Motor neuron (in vitro differentiated cells): ENCODE data around the gene TMEM229B. TPM values are rescaled to one million over a fixed set of nuclear protein-coding genes. Genes with fewer than 3 reads are reported as not detected.
A peak's percentile ranks its signal among the peaks of the same experiment; 100 is the strongest.

ENCODE experiments used
- ATAC-seq, 8 experiments: fragments of 200-7000 bp; cut with Tn5 transposase; replicated peaks in 6 of 8; 2 replicates each; pipeline ENCODE4 v1.8.0; 2021; ENCODE audit warnings: mild to moderate bottlenecking in 8 of 8, moderate library complexity in 8 of 8
- H3K27ac ChIP-seq, 2 donors: fragments of 250-450 bp; sonication (Bioruptor Pico); 2 replicates each; pipeline ENCODE4 v1.9.0; 2021; ENCODE audit warnings: antibody characterized with exemption in 2 of 2, mild to moderate bottlenecking in 2 of 2, moderate library complexity in 1 of 2
- H3K4me1 ChIP-seq, 2 donors: fragments of 250-450 bp; sonication (Bioruptor Pico); replicated peaks in 1 of 2; 2 replicates each; pipeline ENCODE4 v1.6.1; 2021; ENCODE audit warnings: antibody characterized with exemption in 2 of 2, mild to moderate bottlenecking in 2 of 2, moderate library complexity in 1 of 2
- H3K4me3 ChIP-seq, 5 donors: fragments of 250-450 bp; sonication (Bioruptor Pico); 2 replicates each; pipeline ENCODE4 v1.9.0; 2021; ENCODE audit warnings: antibody characterized with exemption in 5 of 5, mild to moderate bottlenecking in 5 of 5, moderate library complexity in 4 of 5
- WGBS, 10 experiments: fragments of 450-650 bp; shearing (Covaris generic); methylation state at CpG; one replicate each; pipeline ENCODE4 v1.0.0; 2022; 5-methylcytosine and 5-hydroxymethylcytosine counted together
- in situ Hi-C, 9 experiments: fragments of 400-800 bp; cut with MboI; loops; one replicate each; pipeline ENCODE4 v1.15.0; 2021; ENCODE audit warnings: low sequenced_read_pairs in 9 of 9, low pct_unique_long_range_greater_than_20kb in 2 of 9; ENCODE audit not compliant: unreplicated experiment in 9 of 9
- total RNA-seq, 8 experiments: library from RNA; unstranded; fragments of 300-600 nt; gene quantifications; 2 replicates each; pipeline versions ENCODE4 v1.2.3 to v1.2.4, GENCODE V29; 2022

Gene TMEM229B
- total RNA-seq, 8 experiments from 2014 or later = 0.38 to 13.3 (median 0.93) TPM

DNA sequence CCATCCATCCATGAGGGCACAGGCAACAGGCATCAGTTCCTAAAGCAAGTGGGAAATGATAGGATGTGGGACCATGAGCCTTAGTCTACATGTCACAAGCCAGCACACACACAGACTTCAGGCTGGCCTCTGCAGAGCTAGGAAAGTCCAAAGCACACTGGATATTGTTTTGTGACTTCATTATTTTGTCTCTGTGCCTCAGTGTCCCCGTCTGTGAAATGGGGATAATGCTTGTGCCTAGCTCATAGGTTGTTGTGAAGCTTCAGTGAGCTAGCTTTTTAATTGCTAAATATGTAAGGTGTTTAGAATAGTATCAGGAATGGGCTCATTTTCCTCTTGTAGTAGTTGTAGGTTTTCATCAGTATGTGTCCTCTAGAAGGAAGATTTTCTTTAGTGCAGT lies 49.6 kb downstream of the TMEM229B start:
- in situ Hi-C loops = loop anchor here in 1 of 9 experiments (25.0 kb wide), 1 partner anchor 248 kb away; the partner anchor contains the start of gene RDH11
- no peak overlapping the region for H3K27ac ChIP-seq
- H3K4me1 ChIP-seq = no peaks in the 10 kb centered on the region
- no peak overlapping the region for H3K4me3 ChIP-seq
- ATAC-seq = no peak
- WGBS, 10 experiments = 0 to 80% (median 80%) methylated on average over 1 of the region's 1 CpG; no CpG with 5 or more reads in 7 of the 10 experiments

- WGBS, 10 experiments = 30 to 100% (median 64%) methylated on average over 1 to 4 of the region's 10 CpGs; no CpG with 5 or more reads in 2 of the 10 experiments
- in situ Hi-C loops = loop anchor here in 1 of 9 experiments (25.0 kb wide), 1 partner anchor 251 kb away; the partner anchor contains the start of gene RDH11
- H3K27ac ChIP-seq = no peak overlapping the region
Measured at GRCh38 chr14:67436006-67436866, 52.3 kb downstream of the TMEM229B start.

DNA sequence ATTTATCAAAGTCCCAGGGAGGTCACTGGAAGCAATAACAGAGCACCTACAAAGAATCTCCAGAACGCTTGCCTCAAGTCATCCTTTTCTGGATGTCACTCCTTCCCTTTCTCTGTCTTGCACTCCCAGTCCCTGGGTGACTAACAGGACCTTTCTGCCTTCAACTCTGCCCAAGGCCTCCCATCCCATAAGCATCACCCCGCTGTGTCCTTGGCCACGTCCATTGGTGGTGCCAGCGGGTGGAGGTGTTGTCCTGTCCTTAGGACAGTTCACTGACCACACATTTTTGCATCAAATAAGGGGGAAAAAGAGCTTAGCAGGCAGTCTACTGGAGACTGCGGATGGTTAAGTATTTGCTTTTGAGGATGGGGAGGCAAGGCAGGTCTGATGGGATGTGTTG lies 52.9 kb downstream of the TMEM229B start:
- Histone ChIP-seq H3K27ac (no peak overlapping the region), H3K4me1 (peaks cover 0 to 9% of the 10 kb centered on the region in 2 donors), H3K4me3 (no peak overlapping the region)
- in situ Hi-C loops = loop anchor here in 1 of 9 experiments (25.0 kb wide), 1 partner anchor 252 kb away; the partner anchor contains the start of gene RDH11
- WGBS, 10 experiments = 57 to 100% (median 93%) methylated on average over 2 to 5 of the region's 5 CpGs; no CpG with 5 or more reads in 4 of the 10 experiments
- ATAC-seq = no peak

More at GRCh38 chr14:67436006-67436866, 52.3 kb downstream of the TMEM229B start:
- H3K4me1 ChIP-seq = peaks cover 0 to 9% of the 10 kb centered on the region in 2 donors
- peak in 2 of 8 experiments; percentile 14 to 22 for ATAC-seq
- no peak overlapping the region for H3K4me3 ChIP-seq

DNA sequence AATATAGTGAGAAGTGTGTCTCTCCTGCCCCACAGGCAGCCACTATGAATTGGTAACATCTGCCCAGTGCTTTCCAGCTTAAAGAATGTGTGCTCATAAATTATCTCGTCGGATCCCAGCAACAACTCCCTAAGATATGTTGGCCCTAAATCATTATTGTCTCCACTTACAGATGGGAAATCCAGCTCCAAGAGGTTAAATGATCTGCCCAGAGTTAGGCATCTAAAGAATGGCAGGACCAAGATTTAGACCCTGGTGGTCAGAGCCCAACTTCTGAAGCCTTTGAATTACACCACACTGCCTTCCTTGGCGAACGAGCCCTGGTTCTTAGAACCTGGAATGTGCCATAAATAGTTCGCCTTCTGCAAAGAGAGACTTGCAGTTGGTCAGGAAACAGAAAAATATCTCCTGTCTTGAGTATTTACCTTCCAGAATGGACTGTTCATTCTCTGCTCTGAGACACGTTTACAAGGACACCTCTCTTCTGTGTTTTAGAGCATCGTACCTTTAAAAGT lies 56.4 kb downstream of the TMEM229B start:
- 0 to 100% (median 38%) methylated on average over 1 to 7 of the region's 7 CpGs; no CpG with 5 or more reads in 1 of the 10 experiments for WGBS, 10 experiments
- in situ Hi-C loops = loop anchor here in 1 of 9 experiments (25.0 kb wide), 1 partner anchor 255 kb away; the partner anchor contains the start of gene RDH11
- Histone ChIP-seq H3K4me3 (no peak overlapping the region), H3K27ac (no peak overlapping the region), H3K4me1 (peaks cover 0 to 11% of the 10 kb centered on the region in 2 donors)
- ATAC-seq = peak in 5 of 8 experiments; percentile 24 to 79 (median 68)

DNA sequence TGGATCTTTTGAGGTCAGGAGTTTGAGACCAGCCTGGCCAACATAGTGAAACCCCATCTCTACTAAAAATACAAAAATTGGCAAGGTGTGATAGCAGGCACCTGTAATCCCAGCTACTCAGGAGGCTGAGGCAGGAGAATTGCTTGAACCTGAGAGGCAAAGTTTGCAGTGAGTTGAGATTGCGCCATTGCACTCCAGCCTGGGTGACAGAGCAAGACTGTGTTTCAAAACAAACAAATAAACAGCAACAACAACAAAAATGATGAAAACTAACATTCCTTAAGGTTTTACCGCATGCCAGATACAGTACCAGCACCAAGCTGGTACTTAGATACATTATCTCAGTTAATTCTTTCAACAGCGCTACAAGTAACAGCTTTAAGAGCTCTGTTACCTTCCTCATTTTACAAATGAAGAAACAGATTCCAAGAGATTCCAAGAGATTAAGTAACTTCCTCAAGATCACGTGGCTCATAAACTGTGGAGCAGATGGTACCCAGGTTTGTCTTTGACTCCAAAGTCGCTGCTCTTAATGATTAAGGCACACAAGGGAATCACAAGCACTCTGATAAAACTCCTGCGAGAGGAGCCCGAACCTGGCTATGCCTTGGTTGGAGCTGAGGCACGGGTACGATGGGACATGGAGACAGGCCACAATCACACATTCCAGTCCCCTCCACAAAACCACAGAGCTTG lies 58.9 kb downstream of the TMEM229B start:
- no peak overlapping the region for H3K27ac ChIP-seq
- peaks cover 0 to 11% of the 10 kb centered on the region in 2 donors for H3K4me1 ChIP-seq
- WGBS, 10 experiments = 39 to 100% (median 71%) methylated on average over 1 to 7 of the region's 9 CpGs; no CpG with 5 or more reads in 2 of the 10 experiments
- no peak overlapping the region for H3K4me3 ChIP-seq
- in situ Hi-C loops = loop anchor here in 1 of 9 experiments (25.0 kb wide), 1 partner anchor 258 kb away; the partner anchor contains the start of gene RDH11
- ATAC-seq = no peak

DNA sequence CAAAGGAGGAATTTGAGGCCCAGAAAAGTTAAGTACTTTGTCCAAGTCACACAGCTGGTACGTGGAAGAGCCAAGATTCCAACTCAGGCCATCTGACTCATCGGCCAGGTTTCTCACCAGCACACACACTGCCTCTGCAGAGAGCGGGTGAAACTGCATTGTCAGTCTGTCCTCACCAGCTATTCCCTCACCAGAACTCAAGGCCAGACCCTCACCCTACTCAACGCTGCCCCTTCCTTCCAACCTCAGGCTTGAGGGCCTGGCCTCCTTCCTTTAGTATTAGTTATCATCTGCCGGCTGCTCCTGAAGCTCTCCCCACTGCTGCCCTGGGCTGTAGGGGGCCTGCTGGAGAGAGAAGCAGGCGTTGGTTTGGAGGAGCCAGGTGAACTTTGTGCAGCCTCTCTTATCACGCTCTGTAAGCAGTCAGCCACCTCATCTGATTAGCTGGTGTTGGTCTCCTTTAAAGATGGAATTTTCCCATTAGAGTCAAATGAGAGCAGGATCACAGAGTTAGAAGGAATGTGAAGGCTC lies 60.0 kb downstream of the TMEM229B start:
- H3K4me1 ChIP-seq = peaks cover 0 to 11% of the 10 kb centered on the region in 2 donors
- in situ Hi-C loops = loop anchor here in 1 of 9 experiments (25.0 kb wide), 1 partner anchor 259 kb away; the partner anchor contains the start of gene RDH11
- WGBS, 10 experiments = 55 to 100% (median 91%) methylated on average over 1 to 6 of the region's 7 CpGs; no CpG with 5 or more reads in 4 of the 10 experiments
- peak in 2 of 8 experiments; percentile 31 to 57 for ATAC-seq
- no peak overlapping the region for H3K4me3 ChIP-seq
- no peak overlapping the region for H3K27ac ChIP-seq

- Histone ChIP-seq H3K4me1 (peaks cover 0 to 4% of the 10 kb centered on the region in 2 donors), H3K27ac (no peak overlapping the region), H3K4me3 (no peak overlapping the region)
- ATAC-seq = peak; percentile 82 to 94 (median 90)
- 7 to 100% (median 51%) methylated on average over 1 to 11 of the region's 30 CpGs; no CpG with 5 or more reads in 5 of the 10 experiments for WGBS, 10 experiments
- in situ Hi-C loops = loop anchor here in 1 of 9 experiments (25.0 kb wide), 1 partner anchor 260 kb away; the partner anchor contains the start of gene RDH11
Measured at GRCh38 chr14:67426983-67427606, 61.4 kb downstream of the TMEM229B start.

DNA sequence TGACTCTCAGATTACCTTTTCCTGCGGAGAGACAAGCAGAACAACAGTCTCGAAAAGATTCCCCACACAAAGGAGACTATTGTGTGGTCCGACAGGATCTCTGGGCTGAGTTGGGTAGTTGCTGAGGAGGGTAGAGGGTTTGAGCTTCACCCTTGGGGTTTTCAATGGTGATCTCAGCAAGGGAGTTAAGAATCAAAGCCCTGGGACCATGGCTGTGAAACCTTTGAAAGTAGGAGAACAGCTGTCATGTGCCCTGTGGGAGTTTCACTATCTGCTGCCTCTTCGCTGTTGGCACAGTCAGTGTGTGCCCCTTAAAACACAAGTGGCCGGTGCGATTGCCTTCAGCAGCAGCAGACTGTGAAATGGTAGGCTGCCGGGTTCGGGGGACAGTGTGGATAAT lies 62.4 kb downstream of the TMEM229B start:
- peaks cover 0 to 2% of the 10 kb centered on the region in 2 donors for H3K4me1 ChIP-seq
- H3K4me3 ChIP-seq = no peak overlapping the region
- in situ Hi-C loops = loop anchor here in 1 of 9 experiments (25.0 kb wide), 1 partner anchor 261 kb away; the partner anchor contains the start of gene RDH11
- no peak overlapping the region for H3K27ac ChIP-seq
- ATAC-seq = no peak
- WGBS, 10 experiments = 38 to 100% (median 73%) methylated on average over 1 to 5 of the region's 8 CpGs; no CpG with 5 or more reads in 4 of the 10 experiments

- Histone ChIP-seq H3K4me3 (no peak overlapping the region), H3K4me1 (peaks cover 0 to 2% of the 10 kb centered on the region in 2 donors), H3K27ac (no peak overlapping the region)
- in situ Hi-C loops = loop anchor here in 1 of 9 experiments (25.0 kb wide), 1 partner anchor 262 kb away; the partner anchor contains the start of gene RDH11
- no peak for ATAC-seq
- WGBS, 10 experiments = 78 to 100% (median 85%) methylated on average over 1 to 3 of the region's 4 CpGs; no CpG with 5 or more reads in 4 of the 10 experiments
Measured at GRCh38 chr14:67425608-67426007, 62.9 kb downstream of the TMEM229B start.

DNA sequence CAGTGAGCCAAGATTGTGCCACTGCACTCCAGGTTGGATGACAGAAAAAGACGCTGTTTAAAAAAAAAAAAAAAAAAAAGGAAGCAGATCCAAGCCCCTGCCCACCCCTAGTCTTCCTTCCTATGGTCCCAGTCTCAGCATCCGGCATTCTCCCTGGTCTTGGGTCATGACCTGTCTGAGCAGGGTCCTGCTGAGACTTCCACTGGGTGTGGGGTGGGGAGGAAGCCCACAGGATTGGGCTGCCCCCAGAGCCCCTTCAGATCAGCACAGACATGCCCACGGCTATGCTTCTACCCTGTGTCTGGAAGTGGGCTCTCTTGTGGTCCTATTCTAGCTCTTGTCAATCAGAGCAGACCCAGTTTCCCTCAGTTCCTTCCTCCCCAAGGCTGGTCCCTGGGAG lies 64.0 kb downstream of the TMEM229B start:
- in situ Hi-C loops = no loop called here

DNA sequence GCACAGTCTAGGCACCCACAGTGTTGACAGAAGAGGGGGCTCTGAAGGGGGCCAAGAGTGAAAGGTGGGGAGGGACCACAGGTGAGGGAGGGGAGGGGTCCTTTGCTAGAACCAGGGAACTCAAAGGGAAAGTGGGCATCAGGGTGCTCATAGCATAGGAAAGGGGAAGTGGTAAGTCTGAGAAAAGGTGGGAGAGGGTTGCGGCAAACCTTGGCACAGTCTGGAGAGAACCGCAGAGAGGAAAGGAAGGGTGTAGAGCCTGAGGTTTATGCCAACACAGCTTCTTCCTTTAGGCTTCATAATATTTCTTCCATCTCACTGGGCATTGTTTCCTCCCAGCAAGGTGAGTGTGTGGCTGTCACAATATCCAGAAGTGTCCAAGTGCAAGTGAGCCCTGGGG lies 65.1 kb downstream of the TMEM229B start:
- WGBS, 10 experiments = 100% methylated on average over 1 of the region's 2 CpGs; no CpG with 5 or more reads in 8 of the 10 experiments
- Histone ChIP-seq H3K4me1 (peaks cover 0 to 2% of the 10 kb centered on the region in 2 donors), H3K4me3 (no peak overlapping the region), H3K27ac (no peak overlapping the region)
- ATAC-seq = no peak
- in situ Hi-C loops = no loop called here

More for the DNA sequence above, 64.0 kb downstream of the TMEM229B start:
- Histone ChIP-seq H3K4me1 (peaks cover 0 to 2% of the 10 kb centered on the region in 2 donors), H3K4me3 (no peak overlapping the region), H3K27ac (no peak overlapping the region)
- WGBS, 10 experiments = 25 to 82% (median 40%) methylated on average over 1 to 2 of the region's 3 CpGs; no CpG with 5 or more reads in 4 of the 10 experiments
- ATAC-seq = no peak
